GM12892 (cell line): ENCODE data around the gene FNDC3A.

Source experiments
- POLR2A ChIP-seq: IDR thresholded peaks from 2 replicates; pipeline ENCODE4 v1.6.1; 2011; ENCODE audit warnings: low read depth, low read length, control low read depth
- POLR2AphosphoS5 ChIP-seq: IDR thresholded peaks from 2 replicates; pipeline ENCODE4 v1.6.1; 2011; ENCODE audit warnings: low read depth, low read length, control low read depth
- TAF1 ChIP-seq: IDR thresholded peaks from 2 replicates; pipeline ENCODE4 v1.6.1; 2011; ENCODE audit warnings: low read depth, mild to moderate bottlenecking, control low read depth, low read length, borderline replicate concordance

DNA sequence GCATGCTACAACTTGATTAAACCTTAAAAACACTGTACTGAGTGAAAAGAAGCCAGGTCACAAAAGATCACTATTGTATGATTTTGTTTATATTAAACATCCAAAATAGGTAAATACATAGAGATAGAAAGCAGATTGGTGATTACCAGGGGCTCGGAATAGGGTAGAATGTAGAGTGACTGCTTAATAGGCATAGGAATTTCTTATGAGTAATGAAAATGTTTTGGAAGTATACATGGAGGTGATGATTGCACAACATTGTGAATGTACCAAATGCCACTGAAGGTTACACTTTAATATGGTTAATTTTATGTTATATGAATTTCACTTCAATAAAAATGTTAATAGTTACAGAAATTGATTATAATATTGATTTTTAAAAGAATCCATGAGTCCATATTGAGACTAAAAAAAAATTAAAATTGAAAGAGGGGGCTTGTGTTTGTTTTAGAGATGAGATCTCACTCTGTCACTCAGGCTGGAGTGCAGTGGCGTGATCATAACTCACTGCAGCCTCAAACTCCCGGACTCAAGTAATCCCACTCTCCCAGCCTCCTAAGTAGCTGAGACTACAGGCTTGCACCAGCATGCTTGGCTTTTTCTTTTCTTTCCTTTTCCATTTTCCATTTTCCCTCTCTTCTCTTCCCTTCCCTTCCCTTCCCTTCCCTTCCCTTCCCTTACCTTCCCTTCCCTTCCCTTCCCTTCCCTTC is 85.1 kb downstream of the FNDC3A start:
- TF ChIP-seq POLR2A (no peak), POLR2AphosphoS5 (no peak), TAF1 (no peak)
